Naive B cell (primary cell): ENCODE measurements around the gene C16orf92. TPM values are rescaled to one million over a fixed set of nuclear protein-coding genes. Genes with fewer than 3 reads are reported as not detected.

Experiments used
- ATAC-seq, 2 donors: fragments of 150-1000 bp; cut with Tn5 transposase; 2 replicates each; pipeline ENCODE4 v1.10.0; 2021; ENCODE audit warnings: low read depth in 2 of 2, mild to moderate bottlenecking in 2 of 2, moderate library complexity in 2 of 2
- DNase-seq: peaks from one replicate; pipeline ENCODE4 v3.0.0; 2022
- H3K27ac Mint-ChIP-seq, 6 donors: one replicate each; pipeline ENCODE4 v1.8.0; 2020 to 2022; ENCODE audit warnings: mild to moderate bottlenecking in 6 of 6, mixed read lengths in 6 of 6, moderate library complexity in 5 of 6, inconsistent platforms in 2 of 6
- H3K27me3 Mint-ChIP-seq, 3 donors: one replicate each; pipeline ENCODE4 v1.8.0; 2021 to 2022; ENCODE audit warnings: mixed read lengths in 3 of 3, mild to moderate bottlenecking in 1 of 3
- H3K36me3 Mint-ChIP-seq, 2 donors: one replicate each; pipeline ENCODE4 v1.8.0; 2020 to 2022; ENCODE audit warnings: mixed read lengths in 2 of 2, inconsistent platforms in 1 of 2, mild to moderate bottlenecking in 1 of 2
- H3K4me1 Mint-ChIP-seq, 3 donors: one replicate each; pipeline ENCODE4 v1.8.0; 2020 to 2022; ENCODE audit warnings: mixed read lengths in 3 of 3, inconsistent platforms in 1 of 3, mild to moderate bottlenecking in 1 of 3, moderate library complexity in 1 of 3
- H3K4me3 Mint-ChIP-seq, 8 donors: one replicate each; pipeline ENCODE4 v1.8.0; 2020 to 2022; ENCODE audit warnings: mild to moderate bottlenecking in 8 of 8, mixed read lengths in 8 of 8, moderate library complexity in 8 of 8, inconsistent platforms in 2 of 8
- H3K9me3 Mint-ChIP-seq, 7 donors: one replicate each; pipeline ENCODE4 v1.8.0; 2020 to 2022; ENCODE audit warnings: mixed read lengths in 7 of 7, mild to moderate bottlenecking in 5 of 7, inconsistent platforms in 2 of 7, moderate library complexity in 1 of 7
- polyA plus RNA-seq, 6 donors: library from polyadenylated mRNA; unstranded; fragments of 300-500 nt; fragmentation: Illumina TruSeq; gene quantifications; one replicate each; pipeline ENCODE4 v1.2.3, GENCODE V29; 2021; ENCODE audit warnings: low read depth in 6 of 6

C16orf92 gene
- polyA plus RNA-seq, 6 donors from 2014 or later = not detected

DNA sequence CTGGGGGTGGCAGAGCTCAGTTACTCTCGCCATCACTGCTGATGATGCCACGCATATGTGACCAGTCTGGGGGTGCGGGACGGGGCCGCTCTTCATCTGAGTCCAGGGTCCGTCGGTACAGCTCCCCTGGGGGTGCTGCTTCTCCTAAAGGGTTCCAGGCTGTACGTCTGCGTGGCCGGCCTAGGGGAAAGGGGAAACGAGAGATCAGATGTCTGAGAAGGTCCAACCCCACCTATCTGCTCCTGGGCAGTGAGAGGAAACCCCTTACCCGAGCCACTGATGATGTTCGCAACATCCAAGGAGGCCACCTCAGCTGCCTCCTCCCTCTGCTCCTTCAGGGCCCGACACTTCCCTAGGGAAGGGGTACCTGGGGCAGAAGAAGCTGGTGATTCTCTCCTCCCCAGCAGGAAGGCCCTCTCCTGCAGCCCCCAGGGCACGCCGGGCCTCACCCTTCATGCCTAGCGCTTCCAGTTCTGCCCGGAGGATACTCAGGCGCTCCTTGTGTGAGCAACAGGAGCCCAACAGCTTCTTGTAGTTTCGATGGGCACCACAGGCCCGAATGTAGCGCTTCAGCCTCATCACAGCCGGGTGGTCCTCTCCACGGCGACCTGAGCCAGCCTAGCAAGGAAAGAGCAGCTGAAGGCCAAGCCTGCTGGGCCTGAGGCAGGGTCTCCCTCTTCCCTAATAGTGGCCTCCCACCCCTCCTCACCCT is 29.7 kb upstream of the C16orf92 start:
- H3K27me3 Mint-ChIP-seq = no peaks in the 10 kb centered on the region
- H3K36me3 Mint-ChIP-seq = peaks cover 0 to under 1% of the 10 kb centered on the region in 2 donors
- ATAC-seq (no peak), DNase-seq (no peak)
- peak overlapping the region in 7 of 8 donors; percentile 10 to 98 (median 47) for H3K4me3 Mint-ChIP-seq
- peak overlapping the region in 1 of 6 donors; percentile 88 for H3K27ac Mint-ChIP-seq
- no peaks in the 10 kb centered on the region for H3K9me3 Mint-ChIP-seq
- H3K4me1 Mint-ChIP-seq = peaks cover 33 to 37% (median 35%) of the 10 kb centered on the region in 3 donors

DNA sequence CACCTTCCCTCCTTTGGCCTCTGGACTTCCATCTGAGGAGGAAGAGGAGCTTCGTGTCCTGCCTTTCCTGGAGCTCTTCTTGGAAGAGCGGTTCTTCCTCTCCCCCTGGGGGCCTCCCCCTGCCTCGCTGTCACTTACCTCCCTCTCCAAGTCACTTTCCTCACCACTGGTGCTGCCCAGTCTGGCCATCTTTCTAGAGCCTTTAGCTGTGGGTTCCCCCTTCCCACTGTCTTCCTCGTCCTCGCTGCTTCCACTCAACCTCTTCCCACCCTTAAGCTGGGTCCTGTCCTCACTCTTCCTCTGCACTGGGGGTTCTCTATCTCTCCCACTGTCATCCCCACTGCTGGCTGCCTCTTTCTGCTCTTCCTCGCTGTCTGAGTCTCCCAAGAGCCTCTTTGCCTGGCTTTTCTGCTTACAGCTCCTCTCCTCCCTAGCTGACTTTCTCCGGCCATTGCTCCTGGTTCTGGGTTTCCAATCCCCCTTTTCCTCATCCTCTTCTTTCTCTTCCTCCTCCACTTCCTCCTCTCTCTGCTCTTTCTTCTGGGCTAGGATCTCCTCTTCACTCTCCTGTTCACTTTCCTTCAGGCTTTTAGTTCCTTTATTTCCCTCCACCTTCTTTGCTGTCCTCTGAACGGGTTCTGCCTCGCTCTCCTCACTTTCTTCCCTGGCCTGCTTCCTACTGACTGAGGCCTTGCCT is 28.9 kb upstream of the C16orf92 start:
- DNase-seq (no peak), ATAC-seq (no peak)
- peak overlapping the region; percentile 33 to 99 (median 90) for H3K27ac Mint-ChIP-seq
- peaks cover 31 to 41% (median 38%) of the 10 kb centered on the region in 3 donors for H3K4me1 Mint-ChIP-seq
- H3K9me3 Mint-ChIP-seq = no peaks in the 10 kb centered on the region
- peak overlapping the region; percentile 55 to 99 (median 96) for H3K4me3 Mint-ChIP-seq
- no peaks in the 10 kb centered on the region for H3K36me3 Mint-ChIP-seq
- H3K27me3 Mint-ChIP-seq = no peaks in the 10 kb centered on the region

DNA sequence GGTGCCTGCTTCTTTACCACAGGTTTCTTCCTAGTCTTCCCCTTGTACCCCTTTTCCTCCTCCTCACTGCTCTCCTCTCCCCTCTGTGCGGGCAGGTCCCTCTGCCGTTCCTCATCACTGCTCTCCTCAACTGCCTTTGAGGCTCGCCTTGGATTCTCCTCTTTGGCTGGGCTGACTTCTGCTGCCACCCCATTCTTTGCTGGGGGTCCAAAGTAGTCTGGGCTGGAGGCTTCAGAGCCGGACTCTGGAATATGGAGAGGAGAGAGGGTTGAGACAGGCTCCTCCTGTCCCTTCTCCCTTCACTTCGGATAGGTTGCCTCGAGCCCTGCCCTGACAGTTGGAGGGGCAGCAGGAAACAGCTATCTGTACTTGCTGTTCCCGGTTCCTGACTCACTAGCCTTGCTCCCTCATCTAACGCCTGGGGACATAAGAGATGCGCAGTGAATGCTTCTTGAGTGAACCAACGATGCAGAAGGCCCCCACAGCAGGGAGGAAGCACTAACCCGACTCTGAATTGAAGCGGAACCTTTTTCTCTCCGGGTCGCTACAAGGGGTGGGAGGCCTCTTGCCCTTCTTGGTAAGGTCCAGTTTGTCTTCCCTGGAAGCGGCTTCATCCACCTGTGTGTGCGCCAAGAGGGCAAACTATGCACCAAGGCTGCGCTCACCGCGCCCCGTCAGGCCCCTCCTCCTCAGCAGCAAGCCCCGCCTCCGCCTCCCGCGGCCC is 28.2 kb upstream of the C16orf92 start:
- H3K4me1 Mint-ChIP-seq = peaks cover 32 to 45% (median 42%) of the 10 kb centered on the region in 3 donors
- peak overlapping the region; percentile 95 to 99 (median 98) for H3K27ac Mint-ChIP-seq
- H3K9me3 Mint-ChIP-seq = no peaks in the 10 kb centered on the region
- no peak for ATAC-seq
- no peak for DNase-seq
- H3K4me3 Mint-ChIP-seq = peak overlapping the region; percentile 95 to 99 (median 98)
- peaks cover 0 to 6% of the 10 kb centered on the region in 2 donors for H3K36me3 Mint-ChIP-seq
- H3K27me3 Mint-ChIP-seq = no peaks in the 10 kb centered on the region

DNA sequence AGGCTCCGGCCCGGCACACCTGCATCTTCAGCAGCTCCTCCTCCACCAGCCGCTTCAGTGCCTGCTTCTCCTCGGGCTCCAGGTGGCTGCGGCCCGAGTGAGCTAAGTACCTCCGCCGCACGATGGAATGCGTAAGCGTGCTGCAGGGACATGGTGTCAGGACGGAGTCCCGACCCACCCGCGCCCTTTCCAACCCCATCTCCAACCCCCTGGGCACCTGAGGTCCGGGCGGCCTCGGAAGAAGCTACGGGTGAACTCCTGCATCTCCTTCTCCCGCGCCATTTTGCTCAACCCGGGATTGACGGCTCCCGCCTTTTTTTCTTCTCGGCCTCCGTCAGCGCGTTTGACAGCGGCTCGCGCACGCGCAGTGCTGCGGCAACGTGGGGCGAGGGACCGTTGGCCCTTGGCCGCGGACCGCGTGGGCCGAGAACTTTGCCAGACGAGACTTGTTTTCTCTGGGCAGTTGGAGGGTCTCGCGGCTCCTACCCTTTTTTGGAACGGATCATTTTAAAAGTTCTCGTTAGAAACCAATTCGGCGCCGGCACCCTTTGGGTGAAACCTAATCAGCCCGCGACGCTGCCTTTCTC is 27.6 kb upstream of the C16orf92 start, which contains the start of gene HIRIP3:
Gene HIRIP3, minus strand, starts transcription at position 294 of the 587 bp plus-strand sequence. Its CDS starts 12 bp downstream, at position 282.
- DNase-seq (peak; percentile 84), ATAC-seq (peak; percentile 57 to 61)
- peaks cover 34 to 45% (median 45%) of the 10 kb centered on the region in 3 donors for H3K4me1 Mint-ChIP-seq
- H3K27ac Mint-ChIP-seq = peak within 1 kb of the TSS; percentile 95 to 99 (median 98)
- no peaks in the 10 kb centered on the region for H3K27me3 Mint-ChIP-seq
- H3K9me3 Mint-ChIP-seq = no peaks in the 10 kb centered on the region
- peak within 1 kb of the TSS; percentile 95 to 99 (median 98) for H3K4me3 Mint-ChIP-seq
- peaks cover 0 to 8% of the 10 kb centered on the region in 2 donors for H3K36me3 Mint-ChIP-seq

DNA sequence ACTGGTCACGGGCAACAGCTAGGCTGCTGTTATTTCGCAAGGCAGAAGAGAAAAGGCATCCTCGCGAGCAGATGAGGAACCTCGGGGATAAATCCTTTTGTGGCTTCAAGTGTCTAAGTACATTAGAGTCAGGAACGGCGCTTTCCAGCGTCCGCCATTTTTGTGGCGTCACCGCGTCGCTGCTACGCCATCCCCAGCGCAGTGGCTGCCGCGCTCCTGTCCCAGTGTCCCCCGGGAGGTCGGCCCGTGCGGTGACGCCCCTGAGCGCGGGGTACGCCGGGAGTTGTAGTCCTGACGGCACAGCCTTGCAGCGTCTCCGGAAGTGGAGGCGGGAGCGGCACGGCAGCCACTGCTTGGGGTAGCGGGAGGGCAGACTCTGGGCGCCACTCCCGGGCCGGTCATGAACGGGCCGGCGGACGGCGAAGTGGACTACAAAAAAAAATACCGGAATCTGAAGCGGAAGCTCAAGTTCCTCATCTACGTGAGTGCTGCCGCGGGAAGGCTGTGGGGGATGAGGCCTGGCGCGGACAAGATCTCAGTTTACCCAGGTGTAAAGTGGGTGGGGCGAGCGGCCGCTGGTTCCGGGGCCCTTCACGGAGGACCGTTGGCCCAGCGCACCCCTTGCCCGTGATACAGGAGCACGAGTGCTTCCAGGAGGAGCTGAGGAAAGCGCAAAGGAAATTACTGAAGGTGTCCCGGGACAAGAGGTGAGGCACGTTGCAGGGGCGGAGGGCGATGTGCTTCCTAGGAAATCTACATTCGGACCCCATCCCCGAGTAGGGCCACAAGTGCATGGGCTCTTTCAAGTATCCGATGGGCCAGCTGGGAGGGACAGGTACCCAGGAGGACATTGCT is 26.9 kb upstream of the C16orf92 start, which contains the start of gene INO80E:
Gene INO80E, plus strand, starts transcription at position 331 of the 855 bp plus-strand sequence. Its CDS starts 70 bp downstream, at position 401.
- Mint-ChIP-seq H3K4me1 (peaks cover 34 to 47% (median 45%) of the 10 kb centered on the region in 3 donors), H3K27ac (peak within 1 kb of the TSS; percentile 95 to 99 (median 98)), H3K27me3 (no peaks in the 10 kb centered on the region), H3K4me3 (peak within 1 kb of the TSS; percentile 95 to 99 (median 98)), H3K9me3 (no peaks in the 10 kb centered on the region), H3K36me3 (peaks cover 0 to 8% of the 10 kb centered on the region in 2 donors)
- peak; percentile 99 for DNase-seq
- peak; percentile 94 to 95 for ATAC-seq

DNA sequence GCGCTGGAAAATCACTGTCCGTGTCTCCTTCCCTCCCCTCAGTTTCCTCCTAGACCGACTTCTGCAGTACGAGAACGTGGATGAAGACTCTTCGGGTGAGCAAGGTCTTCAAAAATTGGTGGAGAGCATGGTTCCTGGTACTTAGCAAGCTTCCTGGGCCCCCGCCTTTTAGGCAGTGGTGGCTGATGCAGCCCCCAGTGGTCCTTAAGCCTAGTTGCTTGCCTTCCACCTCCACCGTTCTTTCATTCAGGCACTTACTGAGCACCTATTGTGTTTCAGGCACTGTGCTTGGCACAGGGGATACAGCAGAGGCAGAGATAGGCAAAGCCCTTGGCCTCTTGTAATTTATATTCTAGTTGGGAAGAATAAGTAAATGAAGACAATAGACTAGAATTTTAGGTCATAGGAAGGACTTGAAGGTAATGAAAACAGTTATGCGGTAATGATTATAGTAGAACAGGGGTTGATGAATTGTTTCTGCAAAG is 26.2 kb upstream of the C16orf92 start:
- Mint-ChIP-seq H3K4me3 (peak overlapping the region; percentile 95 to 99 (median 98)), H3K27ac (peak overlapping the region in 5 of 6 donors; percentile 80 to 99 (median 95)), H3K9me3 (no peaks in the 10 kb centered on the region), H3K27me3 (no peaks in the 10 kb centered on the region), H3K4me1 (peaks cover 34 to 49% (median 45%) of the 10 kb centered on the region in 3 donors), H3K36me3 (peaks cover 0 to 9% of the 10 kb centered on the region in 2 donors)
- DNase-seq (no peak), ATAC-seq (no peak)

DNA sequence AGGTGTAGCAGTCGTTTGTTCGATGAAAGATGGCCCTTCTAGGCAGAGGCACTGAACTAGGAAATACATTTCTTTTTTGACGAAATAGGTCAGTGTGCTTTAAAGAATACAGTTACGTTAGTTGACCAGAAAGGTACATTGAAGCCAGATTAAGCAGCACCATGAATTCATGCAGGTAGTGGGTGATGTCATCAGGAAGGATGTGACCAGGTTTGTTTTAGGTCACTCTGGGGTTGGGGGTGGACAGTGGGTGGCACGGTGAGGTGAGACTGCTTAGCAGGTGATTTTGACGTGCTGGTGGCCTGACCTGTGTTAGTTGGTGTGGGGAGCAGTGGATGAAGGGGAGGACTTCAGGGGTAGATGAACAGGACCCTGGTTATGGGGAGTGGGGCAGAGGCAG is 23.4 kb upstream of the C16orf92 start:
- peaks cover 41 to 45% (median 45%) of the 10 kb centered on the region in 3 donors for H3K4me1 Mint-ChIP-seq
- peak overlapping the region in 1 of 6 donors; percentile 34 for H3K27ac Mint-ChIP-seq
- H3K9me3 Mint-ChIP-seq = no peaks in the 10 kb centered on the region
- ATAC-seq (no peak), DNase-seq (no peak)
- H3K27me3 Mint-ChIP-seq = no peaks in the 10 kb centered on the region
- H3K4me3 Mint-ChIP-seq = peak overlapping the region in 2 of 8 donors; percentile 48 to 62
- H3K36me3 Mint-ChIP-seq = peaks cover 0 to 25% of the 10 kb centered on the region in 2 donors

DNA sequence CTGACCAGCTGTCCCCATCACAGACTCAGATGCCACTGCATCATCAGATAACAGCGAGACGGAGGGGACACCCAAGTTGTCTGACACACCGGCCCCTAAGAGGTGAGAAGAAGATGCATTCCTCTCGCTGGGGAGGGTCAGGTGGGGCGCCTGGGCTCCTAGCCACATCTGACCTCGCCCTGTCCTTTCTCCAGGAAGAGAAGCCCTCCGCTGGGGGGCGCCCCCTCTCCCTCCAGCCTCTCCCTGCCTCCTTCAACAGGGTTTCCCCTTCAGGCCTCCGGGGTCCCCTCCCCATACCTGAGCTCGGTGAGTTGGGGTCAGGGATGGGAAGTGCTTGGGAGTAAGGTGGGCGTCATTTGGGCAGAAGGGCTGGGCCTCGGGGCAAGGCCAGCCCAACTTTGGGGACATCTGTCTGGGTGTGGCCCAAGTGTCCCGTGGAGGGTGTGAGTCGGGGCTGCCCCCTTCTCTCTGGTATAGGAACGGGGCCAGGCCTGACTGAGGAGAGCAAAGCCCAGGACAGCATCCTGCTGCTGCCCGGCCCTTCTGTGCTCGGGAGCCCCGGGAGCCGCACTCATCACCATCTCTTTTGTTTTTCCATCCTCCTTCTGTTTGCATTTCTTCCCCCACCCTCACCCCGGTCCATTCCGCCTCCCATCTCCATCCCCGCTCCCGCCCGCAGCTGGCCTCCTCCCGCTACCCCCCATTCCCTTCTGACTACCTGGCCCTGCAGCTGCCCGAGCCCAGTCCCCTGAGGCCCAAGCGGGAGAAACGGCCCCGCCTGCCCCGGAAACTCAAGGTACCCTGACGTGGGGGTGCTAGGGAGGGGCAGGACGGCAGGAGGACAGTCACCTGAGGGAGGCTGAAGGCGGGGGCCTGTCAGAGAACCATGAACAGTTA is 22.0 kb upstream of the C16orf92 start:
- H3K4me1 Mint-ChIP-seq = peaks cover 32 to 49% (median 35%) of the 10 kb centered on the region in 3 donors
- no peak for DNase-seq
- no peaks in the 10 kb centered on the region for H3K9me3 Mint-ChIP-seq
- no peak for ATAC-seq
- peaks cover 0 to 25% of the 10 kb centered on the region in 2 donors for H3K36me3 Mint-ChIP-seq
- H3K27ac Mint-ChIP-seq = no peak overlapping the region
- H3K27me3 Mint-ChIP-seq = no peaks in the 10 kb centered on the region
- no peak overlapping the region for H3K4me3 Mint-ChIP-seq

DNA sequence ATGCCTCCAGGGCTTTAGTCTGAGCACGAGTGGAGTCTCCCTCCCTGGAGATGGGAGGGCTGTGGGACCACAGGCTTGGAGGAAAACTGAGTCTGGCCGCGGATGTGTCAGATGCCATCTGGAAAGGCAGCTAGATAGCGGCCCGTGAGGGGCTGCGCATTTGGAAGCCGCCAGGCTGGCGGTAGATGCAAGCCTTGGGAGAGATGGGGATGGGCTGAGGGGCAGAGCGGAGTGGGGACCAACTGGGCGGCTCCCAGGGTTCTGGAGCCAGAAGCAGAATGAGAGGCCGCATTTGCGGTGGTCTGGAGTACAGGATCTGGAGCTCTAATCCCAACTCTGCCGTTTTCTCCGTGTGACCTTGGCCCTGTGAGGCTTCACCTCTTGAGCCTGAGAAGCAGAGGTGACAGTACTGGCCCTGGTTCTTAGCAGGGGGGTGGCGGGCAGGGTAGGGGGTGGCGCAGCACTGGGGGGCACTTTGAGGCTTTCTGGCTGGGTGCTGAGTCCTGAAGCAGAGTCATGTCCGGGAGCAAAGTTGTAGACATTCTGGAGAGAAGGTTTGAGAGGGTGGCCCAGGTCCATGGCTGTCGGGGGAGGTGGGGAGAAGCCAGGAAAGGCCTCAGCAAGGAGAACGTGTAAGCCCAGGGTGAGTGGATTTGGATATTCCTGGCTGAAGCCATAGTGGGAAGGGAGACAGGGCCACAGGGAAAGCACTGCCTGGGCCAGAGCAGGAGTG is 20.2 kb upstream of the C16orf92 start:
- no peaks in the 10 kb centered on the region for H3K9me3 Mint-ChIP-seq
- peaks cover 19 to 37% (median 21%) of the 10 kb centered on the region in 3 donors for H3K4me1 Mint-ChIP-seq
- DNase-seq = no peak
- no peak for ATAC-seq
- peak overlapping the region in 1 of 8 donors; percentile 22 for H3K4me3 Mint-ChIP-seq
- no peak overlapping the region for H3K27ac Mint-ChIP-seq
- H3K27me3 Mint-ChIP-seq = no peaks in the 10 kb centered on the region
- peaks cover 0 to 25% of the 10 kb centered on the region in 2 donors for H3K36me3 Mint-ChIP-seq

DNA sequence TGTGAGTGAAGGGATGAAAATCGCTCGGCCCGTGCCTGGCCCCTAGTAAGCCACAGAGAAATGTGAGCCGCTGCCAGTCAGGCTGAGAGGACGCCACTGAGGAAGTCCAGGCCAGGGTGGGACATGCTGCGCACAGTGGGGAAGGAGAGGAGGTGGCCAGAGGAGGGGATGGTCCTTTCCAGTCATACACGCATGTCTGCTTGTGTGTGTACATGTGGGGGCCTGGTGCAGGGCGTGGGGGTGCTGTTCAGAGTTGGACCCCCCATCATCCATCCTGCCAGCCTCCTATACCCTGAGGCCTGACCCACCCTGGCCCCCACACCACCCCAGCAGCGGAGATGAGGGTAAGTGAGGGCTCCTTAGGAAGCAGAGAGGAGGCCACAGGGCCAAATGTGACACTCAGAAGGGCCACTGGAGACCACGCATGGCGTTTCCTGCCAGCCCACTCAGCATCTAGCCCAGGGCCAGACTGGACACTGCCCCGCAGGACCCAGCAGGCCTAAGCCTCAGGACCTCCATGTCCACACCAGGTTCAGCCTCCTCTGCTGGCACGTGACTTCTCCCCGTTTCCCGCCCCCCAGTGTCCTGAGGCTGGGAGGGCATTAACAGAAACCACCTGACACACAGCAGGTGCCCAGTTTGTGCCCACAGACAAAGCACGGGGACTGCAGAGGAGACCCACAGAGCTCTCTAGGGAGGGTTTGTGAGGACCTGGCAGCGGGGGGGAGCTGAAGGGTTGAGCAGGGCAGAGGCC is 19.2 kb upstream of the C16orf92 start:
- H3K4me1 Mint-ChIP-seq = peaks cover 15 to 30% (median 21%) of the 10 kb centered on the region in 3 donors
- DNase-seq = no peak
- peaks cover 0 to 6% (median under 1%) of the 10 kb centered on the region in 3 donors for H3K27me3 Mint-ChIP-seq
- H3K9me3 Mint-ChIP-seq = no peaks in the 10 kb centered on the region
- H3K36me3 Mint-ChIP-seq = peaks cover 0 to 25% of the 10 kb centered on the region in 2 donors
- H3K27ac Mint-ChIP-seq = peak overlapping the region in 1 of 6 donors; percentile 92
- ATAC-seq = no peak
- no peak overlapping the region for H3K4me3 Mint-ChIP-seq
